WTC11 (cell line): ENCODE results near the gene RMDN3.

ENCODE experiments used
- ARID4B ChIP-seq: sonication (generic); formaldehyde crosslinking; IDR thresholded peaks from 2 replicates; pipeline ENCODE4 v1.8.0; 2023; ENCODE audit warnings: missing genetic modification reagents, mild to moderate bottlenecking, borderline replicate concordance
- CTCF ChIP-seq: fragments of 200-600 bp; IDR thresholded peaks from 2 replicates; pipeline ENCODE4 v1.8.0; 2022; ENCODE audit warnings: antibody characterized with exemption

GRCh38 chr15:40763801-40764628 lies 9.0 kb upstream of the RMDN3 start, which contains the start of gene GCHFR:
- TF ChIP-seq CTCF (no peak), ARID4B (CRISPR knock-in tag) (peak; percentile 82; the same call in 1 of the 2 replicates)
